NCI-H1930 (cell line): ENCODE data around the gene FEZF2.

Source experiments
- DNase-seq, 2 experiments: peaks; one replicate each; lab custom pipeline; 2025; lab: John Stamatoyannopoulos, UW

FEZF2 gene

GRCh38 chr3:62373215-62373614 lies at the start of gene FEZF2:
Gene FEZF2, minus strand, starts transcription at chr3:62373550. Its CDS starts 682 bp downstream, at chr3:62372868.
- DNase-seq: no peak

DNA sequence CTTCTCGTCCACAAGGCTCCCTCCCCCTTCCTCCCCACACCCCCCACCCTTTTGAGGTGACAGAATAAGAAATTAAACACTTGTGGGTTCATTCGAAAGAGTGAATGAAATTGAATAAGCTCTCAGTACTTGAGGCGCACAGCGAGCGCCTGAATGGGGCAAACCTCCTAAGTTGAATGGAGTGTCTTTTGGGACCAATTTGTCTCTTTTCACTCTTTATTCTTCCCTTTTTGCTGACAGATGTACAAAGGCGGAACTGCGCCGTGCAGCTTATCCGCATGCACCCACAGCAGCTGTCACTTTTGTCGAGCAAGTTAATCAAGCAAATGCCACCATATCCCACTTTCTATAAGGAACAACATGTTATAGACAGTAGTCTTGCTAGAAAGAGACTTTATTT lies 47.9 kb upstream of the FEZF2 start:
- no peak for DNase-seq

GRCh38 chr3:62416144-62416543 lies 42.8 kb upstream of the FEZF2 start:
- DNase-seq: no peak

GRCh38 chr3:62415312-62415801 lies 42.0 kb upstream of the FEZF2 start:
- no peak for DNase-seq

GRCh38 chr3:62414786-62415185 lies 41.4 kb upstream of the FEZF2 start:
- DNase-seq: no peak

DNA sequence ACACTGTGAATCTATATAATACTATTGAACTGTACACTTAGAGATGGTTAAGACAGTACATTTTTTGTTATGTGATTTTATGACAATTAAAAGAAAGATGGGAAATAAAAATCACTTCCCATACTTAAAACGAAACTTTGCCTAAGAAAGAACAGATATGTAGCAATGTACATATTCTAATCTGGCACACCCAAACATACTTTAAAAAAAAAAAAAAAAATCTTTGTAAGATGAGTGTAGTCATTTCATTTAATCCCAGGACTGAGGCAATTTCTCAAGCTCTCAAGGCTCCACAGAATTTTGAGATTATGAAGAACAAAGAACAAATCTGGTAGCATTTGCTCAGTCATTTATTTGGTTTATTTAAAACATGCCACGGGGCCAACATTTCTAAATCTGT lies 40.3 kb upstream of the FEZF2 start:
- DNase-seq: no peak

DNA sequence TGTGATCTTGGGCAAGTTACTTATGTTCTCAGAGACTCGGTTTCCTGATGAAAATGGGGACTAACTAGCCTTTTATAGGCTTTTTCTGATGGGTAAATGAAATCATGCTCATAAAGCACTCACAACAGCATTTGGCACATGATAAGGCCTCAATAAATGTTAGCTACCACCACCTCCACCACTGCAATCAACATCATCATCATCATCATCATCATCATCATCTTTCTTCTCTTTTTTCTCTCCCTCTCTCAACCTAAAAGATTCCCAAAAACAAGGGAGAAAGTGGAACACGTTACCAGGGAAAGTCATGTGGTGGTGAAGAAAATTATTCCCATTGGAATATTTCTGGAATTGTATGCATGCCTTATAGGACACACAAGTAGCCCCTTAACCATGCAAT lies 33.6 kb upstream of the FEZF2 start:
- DNase-seq: no peak

- DNase-seq: no peak
Observed at GRCh38 chr3:62405566-62405965, 32.2 kb upstream of the FEZF2 start.

DNA sequence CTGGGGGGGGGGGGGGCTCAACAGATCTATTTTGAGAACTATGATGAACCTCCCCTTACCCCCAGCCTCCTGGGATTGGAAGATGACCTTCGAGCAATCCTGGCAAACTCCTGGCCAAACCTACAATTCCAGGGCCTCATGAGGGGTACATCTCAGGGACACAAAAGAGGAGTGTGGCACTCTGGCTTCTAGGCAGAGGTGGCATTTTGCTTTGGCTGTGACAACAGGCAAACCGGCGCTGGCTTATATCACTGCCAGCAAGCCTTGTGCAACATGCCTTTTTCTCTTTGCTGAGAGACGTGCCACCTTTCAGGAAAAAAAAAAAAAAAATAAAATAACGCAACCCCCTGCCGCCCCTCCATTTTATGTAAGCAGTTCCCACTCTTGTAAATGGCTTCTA lies 31.8 kb upstream of the FEZF2 start:
- DNase-seq: no peak

GRCh38 chr3:62404321-62404720 lies 31.0 kb upstream of the FEZF2 start:
- no peak for DNase-seq

GRCh38 chr3:62403765-62404164 lies 30.4 kb upstream of the FEZF2 start:
- DNase-seq: no peak

DNA sequence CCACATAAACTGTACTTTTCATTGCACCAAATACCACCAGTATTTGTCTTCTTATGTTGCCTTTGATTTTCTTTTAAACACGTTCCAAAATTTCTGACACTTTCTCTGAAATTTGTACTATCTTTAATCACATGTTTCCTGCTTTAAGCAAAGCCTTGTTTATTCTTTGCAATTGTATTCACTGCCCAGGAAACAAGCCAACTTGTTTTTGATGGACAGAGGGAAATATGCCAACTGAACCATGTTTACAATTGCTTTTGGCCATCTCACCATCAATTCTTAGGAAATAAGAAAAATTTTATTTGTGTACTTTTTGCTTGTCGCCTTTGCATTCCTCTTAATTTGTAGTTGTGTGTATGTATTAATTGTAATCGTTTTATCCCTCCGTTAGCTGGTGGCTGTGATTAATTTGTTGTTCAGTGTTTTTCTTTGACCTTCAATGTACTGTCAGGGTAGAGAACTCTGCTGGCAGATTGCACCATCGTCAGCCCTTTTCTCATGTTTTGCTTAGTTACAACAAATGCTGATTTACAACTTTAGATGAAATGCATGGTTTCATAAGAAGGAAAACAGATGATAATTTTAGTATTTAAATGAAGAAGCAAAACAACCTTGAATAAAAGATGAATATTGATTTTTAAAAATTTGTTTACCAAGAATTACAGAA lies 19.4 kb upstream of the FEZF2 start:
- no peak for DNase-seq

GRCh38 chr3:62387251-62387650 lies 13.9 kb upstream of the FEZF2 start:
- no peak for DNase-seq

DNA sequence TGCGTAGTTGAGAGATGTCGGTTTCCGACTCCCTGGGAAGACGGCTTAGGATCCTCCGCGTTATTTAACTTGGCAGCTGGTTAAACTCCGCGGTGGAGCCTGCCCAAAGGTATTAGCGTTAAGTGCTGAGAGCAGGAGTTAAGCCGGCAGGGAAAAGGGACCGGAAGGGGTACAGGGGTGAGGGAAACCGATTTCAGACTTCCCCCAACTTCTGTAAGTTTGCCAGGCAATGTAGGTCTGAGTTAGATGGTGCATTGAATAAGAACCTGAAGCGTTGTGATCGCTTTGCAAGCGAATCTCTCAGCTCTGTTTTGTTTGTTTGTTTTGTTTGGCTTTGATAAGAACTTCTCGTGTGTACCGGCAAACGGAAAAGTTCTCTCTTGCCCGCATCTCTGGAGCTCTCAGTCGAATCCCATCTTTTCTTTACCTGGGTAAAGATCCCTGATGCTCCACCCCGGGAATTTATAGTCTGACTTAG lies 6.0 kb upstream of the FEZF2 start:
- no peak for DNase-seq

GRCh38 chr3:62378921-62379320 lies 5.6 kb upstream of the FEZF2 start:
- DNase-seq: no peak

GRCh38 chr3:62378311-62378789 lies 5.0 kb upstream of the FEZF2 start:
- no peak for DNase-seq

DNA sequence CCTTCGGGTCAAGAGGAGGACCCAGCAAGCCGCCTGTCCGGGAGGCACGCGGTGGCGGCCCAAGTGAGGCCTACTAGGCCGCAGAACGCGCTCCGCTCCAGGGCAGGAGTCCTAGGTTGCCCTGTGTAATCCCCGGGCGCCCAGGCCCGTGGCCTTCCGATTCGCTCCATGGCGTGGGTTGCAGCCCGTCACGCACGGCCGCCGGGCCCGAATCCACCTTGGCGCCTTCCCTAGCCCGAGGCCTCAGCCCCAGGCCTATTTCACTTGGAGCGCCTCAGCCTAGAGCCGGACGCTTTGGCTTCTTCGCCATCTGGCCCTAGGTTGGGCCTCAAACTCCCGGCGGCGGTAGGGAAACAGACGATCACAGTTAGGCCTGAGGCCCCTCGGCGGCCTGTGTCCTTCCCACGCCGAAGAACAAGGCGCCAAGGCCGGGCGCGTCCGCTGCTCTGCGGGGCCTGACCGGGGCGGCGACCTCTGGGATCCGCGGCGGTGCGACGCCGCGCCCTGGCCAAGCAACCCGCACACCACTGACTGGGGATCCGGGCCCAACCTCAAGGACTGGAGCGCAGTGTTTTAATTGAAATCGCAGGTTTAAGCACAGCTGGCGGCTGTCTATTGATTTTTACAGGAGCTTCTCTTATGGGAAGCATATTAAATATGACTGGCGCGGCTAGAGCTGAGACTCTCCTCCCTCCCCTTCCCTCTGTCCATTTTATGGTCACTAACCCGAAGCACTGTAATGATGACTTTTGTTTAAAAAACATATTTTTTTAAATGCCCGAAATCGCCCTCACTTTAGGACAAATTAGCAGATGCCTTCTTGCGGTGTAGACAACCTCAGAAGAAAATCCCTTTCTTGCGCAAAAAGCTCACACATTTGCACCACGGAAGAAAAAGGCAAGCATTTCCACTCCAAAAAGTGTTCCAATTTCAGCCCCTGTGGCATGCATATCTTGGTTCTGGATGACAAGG lies 3.8 kb upstream of the FEZF2 start:
- DNase-seq: no peak

DNA sequence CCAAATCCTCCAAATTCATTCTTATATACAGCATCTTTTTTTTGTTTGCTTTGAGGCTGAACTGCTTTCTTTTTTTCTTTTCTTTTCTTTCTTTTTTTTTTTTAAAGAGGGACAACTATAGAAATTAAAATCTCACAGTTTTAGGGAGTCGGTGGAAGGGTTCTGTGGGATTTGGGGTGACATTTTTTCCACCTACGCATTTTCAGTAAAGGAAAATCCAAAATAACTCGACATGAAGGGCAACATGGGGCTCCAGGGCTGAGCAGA lies 3.0 kb upstream of the FEZF2 start:
- DNase-seq: no peak

GRCh38 chr3:62375655-62376453 lies 2.5 kb upstream of the FEZF2 start:
- DNase-seq: no peak

- no peak for DNase-seq
Observed at GRCh38 chr3:62374341-62375218, 1.2 kb upstream of the FEZF2 start.

DNA sequence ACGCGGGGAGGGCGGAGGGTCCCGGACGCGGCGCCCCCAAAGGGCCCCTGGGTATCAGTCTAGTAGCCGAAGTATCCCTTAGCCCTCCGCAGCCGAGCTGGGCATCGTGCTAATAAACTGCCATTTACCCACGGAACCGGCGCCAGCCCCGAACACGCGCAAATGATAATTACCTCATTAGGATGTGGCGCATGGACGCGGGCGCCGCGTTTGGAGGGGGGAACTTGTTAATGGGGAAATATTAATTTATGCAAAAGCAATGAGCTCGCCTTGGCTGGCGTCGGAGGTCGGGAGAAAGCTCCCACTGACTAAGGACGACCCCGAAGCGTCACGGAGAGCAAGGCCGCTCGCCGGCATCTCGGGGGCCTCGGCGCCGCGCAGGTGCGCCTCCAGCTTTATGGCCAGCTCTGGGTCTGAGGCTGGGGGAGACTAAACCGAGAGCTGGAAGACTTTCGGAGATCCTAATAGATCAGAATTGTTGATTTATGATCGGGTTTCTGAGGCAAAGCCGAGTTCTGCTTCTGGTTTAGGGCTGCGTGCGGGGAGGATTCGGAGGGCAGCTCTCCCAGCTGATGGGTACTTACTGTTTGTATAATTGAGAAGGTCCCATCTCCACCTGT lies 474 bp upstream of the FEZF2 start:
- no peak for DNase-seq
